Brain microvascular endothelial cell (primary cell): Measurements from ENCODE around the gene AP3B1.

Experiments
- DNase-seq: peaks from one replicate; pipeline ENCODE4 v3.0.0-alpha.2; 2020
- H3K27ac ChIP-seq: fragments of 250-450 bp; sonication (Bioruptor Pico); 2 replicates; pipeline ENCODE4 v1.5.1; 2020; ENCODE audit warnings: mild to moderate bottlenecking, moderate library complexity
- H3K27me3 ChIP-seq: fragments of 250-450 bp; sonication (Bioruptor Pico); replicated peaks from 2 replicates; pipeline ENCODE4 v1.5.1; 2020; ENCODE audit warnings: mild to moderate bottlenecking
- H3K36me3 ChIP-seq: fragments of 250-450 bp; sonication (Bioruptor Pico); replicated peaks from 2 replicates; pipeline ENCODE4 v1.5.1; 2020; ENCODE audit warnings: mild to moderate bottlenecking
- H3K4me3 ChIP-seq: 2 replicates; pipeline ENCODE4 v1.5.1; 2011; ENCODE audit warnings: low read depth, mild to moderate bottlenecking, control low read depth, low read length, moderate library complexity
- in situ Hi-C: cut with HindIII; loops from 2 replicates; pipeline ENCODE4 v1.10.0; 2017; ENCODE audit warnings: low sequenced_read_pairs, low pct_ligation_motif_present
- TF ChIP-seq, protein P1 (sequence below): IDR thresholded peaks from 2 replicates; pipeline ENCODE4 v1.5.1; 2011; ENCODE audit warnings: low read depth, mild to moderate bottlenecking, moderate library complexity, low read length, control low read depth, inconsistent platforms; ENCODE audit errors: missing control alignments

Gene AP3B1

DNA sequence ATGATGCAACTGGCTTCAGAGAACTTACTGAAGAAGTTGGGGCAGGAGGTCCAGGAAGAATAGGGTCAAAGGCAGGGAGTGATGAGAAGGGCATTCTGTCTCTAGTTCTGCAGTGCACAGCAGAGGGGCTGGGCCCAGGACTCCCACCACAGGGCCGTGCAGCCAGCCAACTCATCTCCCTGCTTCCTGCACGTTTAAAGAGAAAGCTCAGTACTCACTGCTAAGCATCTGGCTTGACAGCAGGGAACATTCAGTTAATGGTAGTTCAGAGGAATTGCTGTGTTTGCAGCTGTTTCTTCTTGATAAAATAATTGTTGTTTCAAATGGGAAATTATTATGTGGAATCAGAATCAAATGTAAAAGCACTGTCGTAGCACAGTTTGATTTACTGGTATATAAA is 40.3 kb upstream of the AP3B1 start:
- DNase-seq: no peak
- in situ Hi-C loops: no loop called here
- no peak overlapping the region for H3K4me3 ChIP-seq
- TF ChIP-seq, protein P1, sequence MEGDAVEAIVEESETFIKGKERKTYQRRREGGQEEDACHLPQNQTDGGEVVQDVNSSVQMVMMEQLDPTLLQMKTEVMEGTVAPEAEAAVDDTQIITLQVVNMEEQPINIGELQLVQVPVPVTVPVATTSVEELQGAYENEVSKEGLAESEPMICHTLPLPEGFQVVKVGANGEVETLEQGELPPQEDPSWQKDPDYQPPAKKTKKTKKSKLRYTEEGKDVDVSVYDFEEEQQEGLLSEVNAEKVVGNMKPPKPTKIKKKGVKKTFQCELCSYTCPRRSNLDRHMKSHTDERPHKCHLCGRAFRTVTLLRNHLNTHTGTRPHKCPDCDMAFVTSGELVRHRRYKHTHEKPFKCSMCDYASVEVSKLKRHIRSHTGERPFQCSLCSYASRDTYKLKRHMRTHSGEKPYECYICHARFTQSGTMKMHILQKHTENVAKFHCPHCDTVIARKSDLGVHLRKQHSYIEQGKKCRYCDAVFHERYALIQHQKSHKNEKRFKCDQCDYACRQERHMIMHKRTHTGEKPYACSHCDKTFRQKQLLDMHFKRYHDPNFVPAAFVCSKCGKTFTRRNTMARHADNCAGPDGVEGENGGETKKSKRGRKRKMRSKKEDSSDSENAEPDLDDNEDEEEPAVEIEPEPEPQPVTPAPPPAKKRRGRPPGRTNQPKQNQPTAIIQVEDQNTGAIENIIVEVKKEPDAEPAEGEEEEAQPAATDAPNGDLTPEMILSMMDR: no peak
- H3K27ac ChIP-seq: no peak overlapping the region
- no peaks in the 10 kb centered on the region for H3K27me3 ChIP-seq
- H3K36me3 ChIP-seq: no peaks in the 10 kb centered on the region

DNA sequence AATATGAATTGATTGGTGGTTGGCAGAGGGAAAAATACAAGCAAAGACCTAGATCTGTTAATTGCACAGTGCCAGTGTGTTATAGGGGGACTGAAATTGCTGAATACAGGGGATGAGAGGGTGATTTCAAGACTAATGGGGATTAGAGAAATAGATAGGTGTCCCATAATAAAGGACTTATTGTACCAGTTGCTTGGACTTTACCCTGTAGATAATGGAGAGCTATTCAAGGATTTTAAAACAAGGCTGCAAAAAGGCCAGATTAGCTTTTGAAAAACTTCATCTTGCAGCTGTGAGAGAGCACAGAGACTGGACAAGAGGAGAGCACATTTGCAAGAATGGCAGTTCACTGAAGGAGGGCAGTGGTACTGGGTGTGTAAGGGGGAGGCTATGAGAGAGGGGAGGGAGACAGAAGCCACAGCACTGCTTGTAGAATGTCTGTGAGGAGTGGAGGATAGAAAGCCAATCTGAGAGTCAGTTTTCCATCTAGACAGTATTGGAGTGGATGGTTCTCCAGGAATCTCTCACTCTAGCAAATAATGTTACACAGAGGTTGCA is 37.1 kb upstream of the AP3B1 start:
- H3K27me3 ChIP-seq: no peaks in the 10 kb centered on the region
- H3K4me3 ChIP-seq: no peak overlapping the region
- H3K27ac ChIP-seq: no peak overlapping the region
- no peaks in the 10 kb centered on the region for H3K36me3 ChIP-seq
- in situ Hi-C loops: no loop called here
- TF ChIP-seq, protein P1: no peak
- no peak for DNase-seq

DNA sequence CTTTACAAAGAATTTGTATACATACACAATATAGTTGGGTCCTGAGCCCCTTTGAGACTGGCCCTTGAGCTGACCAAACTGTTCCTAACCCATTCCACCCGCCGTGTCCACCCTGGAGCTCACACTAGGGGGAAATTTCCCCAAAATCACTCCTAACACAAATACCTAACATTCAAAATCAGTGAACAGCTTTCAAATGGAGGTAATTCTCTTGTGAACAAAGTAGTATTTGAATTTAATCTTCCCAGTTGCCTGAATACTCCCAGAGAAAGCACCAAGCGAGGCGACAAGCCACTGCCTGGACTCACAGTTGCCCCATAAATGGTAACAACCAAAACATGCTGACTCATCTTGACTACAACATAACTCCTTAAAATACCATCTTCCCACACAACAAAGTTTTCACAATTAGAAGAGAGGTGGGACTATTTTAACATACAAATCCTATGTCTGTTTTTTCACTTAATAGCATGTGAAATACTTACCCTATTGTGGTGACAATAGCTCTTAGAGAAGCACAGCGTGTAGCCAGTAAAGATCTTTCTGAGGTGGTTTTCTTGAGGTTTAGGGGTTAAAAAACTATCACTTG is 34.2 kb upstream of the AP3B1 start:
- no peak overlapping the region for H3K27ac ChIP-seq
- no peaks in the 10 kb centered on the region for H3K36me3 ChIP-seq
- in situ Hi-C loops: no loop called here
- TF ChIP-seq, protein P1: no peak
- H3K27me3 ChIP-seq: no peaks in the 10 kb centered on the region
- H3K4me3 ChIP-seq: no peak overlapping the region
- DNase-seq: no peak

DNA sequence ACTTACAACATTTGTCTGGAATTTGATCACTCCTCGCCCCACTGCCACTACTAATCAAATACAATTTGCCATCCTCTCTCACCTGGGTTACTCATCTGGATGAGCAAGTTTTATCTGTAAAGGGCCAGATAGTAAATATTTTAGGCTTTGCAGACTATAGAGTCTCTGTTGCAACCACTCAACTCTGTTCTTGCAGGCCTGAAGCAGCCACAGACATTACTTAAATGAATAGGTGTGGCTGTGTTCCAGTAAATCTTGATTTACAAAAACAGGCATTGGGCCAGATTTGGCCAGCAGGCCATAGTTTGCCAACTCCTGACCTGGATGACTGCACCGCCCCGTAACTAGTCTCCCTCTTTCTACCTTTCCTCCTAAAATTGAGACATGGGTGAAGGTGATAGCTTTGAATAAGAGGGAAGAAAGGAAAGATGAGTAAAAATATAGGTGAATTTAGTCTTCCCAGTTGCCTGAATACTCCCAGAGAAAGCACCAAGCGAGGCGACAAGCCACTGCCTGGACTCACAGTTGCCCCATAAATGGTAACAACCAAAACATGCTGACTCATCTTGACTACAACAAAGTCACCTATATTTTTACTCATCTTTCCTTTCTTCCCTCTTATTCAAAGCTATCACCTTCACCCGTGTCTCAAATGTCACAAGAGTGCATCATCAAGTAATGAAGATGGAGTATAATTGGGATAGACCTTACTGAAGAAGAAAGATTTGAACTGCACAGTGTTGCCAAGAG is 33.4 kb upstream of the AP3B1 start:
- H3K27me3 ChIP-seq: no peaks in the 10 kb centered on the region
- no peak for DNase-seq
- in situ Hi-C loops: no loop called here
- no peak overlapping the region for H3K27ac ChIP-seq
- TF ChIP-seq, protein P1: no peak
- no peak overlapping the region for H3K4me3 ChIP-seq
- no peaks in the 10 kb centered on the region for H3K36me3 ChIP-seq

DNA sequence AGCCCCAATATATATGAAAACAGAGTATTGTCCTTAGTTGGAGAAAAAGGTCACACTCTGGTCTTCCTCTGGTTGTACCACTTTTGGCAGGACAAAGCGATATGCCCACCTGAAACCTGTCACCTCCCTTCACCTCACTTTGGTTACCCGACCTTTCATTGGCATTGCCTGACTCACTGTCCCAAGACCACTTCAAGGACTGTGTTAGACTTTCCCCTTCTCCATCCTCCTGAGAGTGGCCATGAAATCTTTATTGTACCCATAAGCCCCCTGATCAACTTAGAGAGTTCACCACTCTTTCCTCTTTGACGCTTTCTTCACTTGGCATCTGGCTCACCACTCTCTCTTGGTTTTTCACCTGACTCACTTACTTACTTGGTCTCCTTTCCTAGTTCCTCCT is 32.4 kb upstream of the AP3B1 start:
- no peak overlapping the region for H3K27ac ChIP-seq
- DNase-seq: no peak
- no peak overlapping the region for H3K4me3 ChIP-seq
- TF ChIP-seq, protein P1: no peak
- in situ Hi-C loops: no loop called here
- H3K36me3 ChIP-seq: no peaks in the 10 kb centered on the region
- H3K27me3 ChIP-seq: no peaks in the 10 kb centered on the region
